ENCODE measurements around the gene RPS16. TPM values are rescaled to one million over a fixed set of nuclear protein-coding genes. Genes with fewer than 3 reads are reported as not detected.
A peak's percentile ranks its signal among the peaks of the same experiment; 100 is the strongest.

Gene RPS16
- total and polyA plus RNA-seq, 12 donors = 229 to 2,033 (median 1,202) TPM

DNA sequence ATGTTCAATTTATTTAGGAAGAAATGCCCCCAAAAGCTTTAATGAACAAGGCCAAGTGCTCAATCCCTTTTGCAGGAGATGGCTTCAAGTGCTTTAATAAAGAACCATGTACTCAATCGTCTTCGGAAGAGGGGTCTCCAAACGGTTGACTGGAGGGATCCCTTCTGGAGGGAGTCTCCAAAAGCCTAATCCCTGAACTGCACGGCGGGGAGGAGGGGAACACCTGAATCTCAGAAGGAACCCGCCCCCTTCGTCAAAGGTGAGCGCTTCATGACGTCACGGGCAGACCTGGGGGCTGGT, 45.3 kb downstream of the RPS16 start:
- Histone ChIP-seq H3K4me1 (replicated peaks in 1 of 2) (peaks cover 13 to 17% of the 10 kb centered on the region in 2 donors), H3K27me3 (no peaks in the 10 kb centered on the region), H3K27ac (peak overlapping the region; percentile 64 to 100 (median 97)), H3K4me3 (peak overlapping the region; percentile 3 to 97 (median 71)), H3K36me3 (replicated peaks in 1 of 2) (peaks cover 0 to 50% of the 10 kb centered on the region in 2 donors), H3K9me3 (replicated peaks in 1 of 3) (no peaks in the 10 kb centered on the region)
- peak in 4 of 7 donors; percentile 61 to 90 (median 74) for DNase-seq
- WGBS, 4 donors = 0 to 2% (median 1%) methylated on average over 3 to 10 of the region's 10 CpGs
- TF ChIP-seq POLR2A (IDR thresholded peaks at IDR 0.05) = no peak
- TF ChIP-seq, protein P1, sequence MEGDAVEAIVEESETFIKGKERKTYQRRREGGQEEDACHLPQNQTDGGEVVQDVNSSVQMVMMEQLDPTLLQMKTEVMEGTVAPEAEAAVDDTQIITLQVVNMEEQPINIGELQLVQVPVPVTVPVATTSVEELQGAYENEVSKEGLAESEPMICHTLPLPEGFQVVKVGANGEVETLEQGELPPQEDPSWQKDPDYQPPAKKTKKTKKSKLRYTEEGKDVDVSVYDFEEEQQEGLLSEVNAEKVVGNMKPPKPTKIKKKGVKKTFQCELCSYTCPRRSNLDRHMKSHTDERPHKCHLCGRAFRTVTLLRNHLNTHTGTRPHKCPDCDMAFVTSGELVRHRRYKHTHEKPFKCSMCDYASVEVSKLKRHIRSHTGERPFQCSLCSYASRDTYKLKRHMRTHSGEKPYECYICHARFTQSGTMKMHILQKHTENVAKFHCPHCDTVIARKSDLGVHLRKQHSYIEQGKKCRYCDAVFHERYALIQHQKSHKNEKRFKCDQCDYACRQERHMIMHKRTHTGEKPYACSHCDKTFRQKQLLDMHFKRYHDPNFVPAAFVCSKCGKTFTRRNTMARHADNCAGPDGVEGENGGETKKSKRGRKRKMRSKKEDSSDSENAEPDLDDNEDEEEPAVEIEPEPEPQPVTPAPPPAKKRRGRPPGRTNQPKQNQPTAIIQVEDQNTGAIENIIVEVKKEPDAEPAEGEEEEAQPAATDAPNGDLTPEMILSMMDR (IDR thresholded peaks at IDR 0.05) = no peak
- intact Hi-C loops (cut with DNase I) = no loop called here

DNA sequence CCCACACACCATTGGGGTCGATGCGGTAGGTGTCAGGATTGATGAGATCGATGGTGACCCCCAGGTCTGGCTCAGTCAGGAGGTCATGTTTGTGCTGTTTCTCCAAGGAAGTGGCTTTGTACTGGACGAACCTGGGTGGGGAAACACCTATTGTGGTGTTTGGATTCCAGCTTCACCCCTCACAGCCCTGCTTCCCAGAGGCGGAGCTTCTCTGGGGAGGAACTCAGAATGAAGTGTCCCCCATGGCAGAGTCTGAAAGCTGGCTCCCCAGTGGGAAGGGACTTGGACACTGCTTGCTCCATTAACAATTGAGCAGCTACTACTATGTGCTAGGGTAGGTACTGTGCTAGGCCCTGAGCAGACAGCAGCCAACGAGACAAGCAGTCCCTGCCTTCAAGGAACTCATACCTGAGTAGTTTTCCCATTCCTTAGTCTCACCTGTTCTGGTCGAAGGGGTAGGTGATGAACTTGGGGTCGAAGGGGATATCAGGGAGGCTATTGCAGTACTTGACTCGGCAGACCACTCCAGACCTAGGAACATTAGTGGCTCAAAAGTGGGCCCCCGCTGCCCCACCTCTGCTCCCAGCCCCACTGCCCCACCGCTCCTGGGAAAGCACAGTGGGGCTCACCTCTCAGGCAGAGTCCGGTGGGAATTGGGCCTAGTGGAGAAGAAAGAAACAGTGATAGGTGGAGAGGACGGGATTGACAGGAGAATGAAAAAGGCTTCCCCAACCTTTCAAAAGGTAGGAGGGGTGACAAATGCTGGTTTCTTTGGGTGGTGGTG, 45.9 kb downstream of the RPS16 start:
- H3K9me3 ChIP-seq (replicated peaks in 1 of 3) = no peaks in the 10 kb centered on the region
- intact Hi-C loops (cut with DNase I) = no loop called here
- H3K4me1 ChIP-seq (replicated peaks in 1 of 2) = peaks cover 13 to 17% of the 10 kb centered on the region in 2 donors
- DNase-seq = no peak
- TF ChIP-seq, protein P1 (IDR thresholded peaks at IDR 0.05) = no peak
- TF ChIP-seq POLR2A (IDR thresholded peaks at IDR 0.05) = no peak
- H3K36me3 ChIP-seq (replicated peaks in 1 of 2) = peaks cover 0 to 55% of the 10 kb centered on the region in 2 donors
- peak overlapping the region in 4 of 5 donors; percentile 93 to 100 (median 98) for H3K27ac ChIP-seq
- WGBS, 4 donors = 51 to 61% (median 58%) methylated on average over 11 to 13 of the region's 13 CpGs
- H3K4me3 ChIP-seq = peak overlapping the region in 2 of 4 donors; percentile 69 to 97
- no peaks in the 10 kb centered on the region for H3K27me3 ChIP-seq

DNA sequence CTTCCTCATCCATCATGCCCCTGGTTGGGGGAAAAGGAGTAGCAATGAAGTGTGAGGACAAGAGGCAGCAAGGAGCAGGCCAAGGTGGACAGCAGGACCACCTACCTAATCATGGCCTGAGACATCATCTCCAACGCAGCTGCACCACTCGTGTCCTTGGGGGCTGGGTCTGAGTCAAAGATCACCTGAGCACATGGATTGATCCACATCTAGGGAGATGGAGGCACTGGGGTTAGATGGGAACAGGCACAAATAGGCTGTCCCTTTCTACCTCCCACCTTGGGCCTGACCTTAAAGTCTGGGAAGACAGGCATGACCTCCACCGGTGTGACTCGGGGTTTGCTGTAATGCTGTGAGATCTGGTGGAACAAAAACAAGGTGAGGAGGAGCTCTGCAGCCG, 47.1 kb downstream of the RPS16 start:
- intact Hi-C loops (cut with DNase I) = no loop called here
- no peak for DNase-seq

DNA sequence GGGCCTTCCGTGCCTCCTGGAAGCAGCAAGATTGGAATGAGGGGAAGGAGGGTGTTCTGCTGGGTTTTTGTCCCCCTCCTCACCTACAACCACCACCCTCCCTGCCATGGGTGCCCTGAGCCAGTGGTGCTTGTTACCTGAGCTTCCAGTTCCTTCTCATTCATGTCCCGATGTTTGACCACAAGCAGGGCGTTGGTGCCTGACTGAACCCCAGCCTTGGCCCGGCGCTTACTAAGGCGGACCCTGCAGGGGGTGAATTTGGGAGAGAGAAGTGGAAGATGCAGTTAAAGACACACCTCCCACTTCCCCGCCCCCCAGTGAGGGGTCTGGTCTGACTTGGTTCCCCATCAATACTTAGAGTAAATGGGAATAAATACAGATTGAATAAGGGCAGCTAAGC, 49.2 kb downstream of the RPS16 start:
- H3K36me3 ChIP-seq (replicated peaks in 1 of 2) = peaks cover 0 to 72% of the 10 kb centered on the region in 2 donors
- no peak overlapping the region for H3K27ac ChIP-seq
- intact Hi-C loops (cut with DNase I) = no loop called here
- H3K4me1 ChIP-seq (replicated peaks in 1 of 2) = peaks cover 9 to 10% of the 10 kb centered on the region in 2 donors
- H3K27me3 ChIP-seq = no peaks in the 10 kb centered on the region
- H3K4me3 ChIP-seq = no peak overlapping the region
- WGBS, 4 donors = 83 to 89% (median 84%) methylated on average over 7 of the region's 7 CpGs
- no peak for DNase-seq
- TF ChIP-seq POLR2A (IDR thresholded peaks at IDR 0.05) = no peak
- TF ChIP-seq, protein P1 (IDR thresholded peaks at IDR 0.05) = no peak
- H3K9me3 ChIP-seq (replicated peaks in 1 of 3) = no peaks in the 10 kb centered on the region

More for the DNA sequence above, 47.1 kb downstream of the RPS16 start:
- 54 to 78% (median 70%) methylated on average over 5 of the region's 5 CpGs for WGBS, 4 donors
- Histone ChIP-seq H3K27me3 (no peaks in the 10 kb centered on the region), H3K4me3 (no peak overlapping the region), H3K36me3 (replicated peaks in 1 of 2) (peaks cover 0 to 54% of the 10 kb centered on the region in 2 donors), H3K9me3 (replicated peaks in 1 of 3) (no peaks in the 10 kb centered on the region), H3K27ac (peak overlapping the region in 1 of 5 donors; percentile 5), H3K4me1 (replicated peaks in 1 of 2) (peaks cover 13 to 17% of the 10 kb centered on the region in 2 donors)
- TF ChIP-seq, protein P1 (IDR thresholded peaks at IDR 0.05) = no peak
- no peak for TF ChIP-seq POLR2A (IDR thresholded peaks at IDR 0.05)
